ENCODE results near the gene NCOA4. TPM values are rescaled to one million over a fixed set of nuclear protein-coding genes. Genes with fewer than 3 reads are reported as not detected.
"Not testable (repeated sequence)": the region's sequence is repeated elsewhere in the genome, so short reads cannot be mapped to it uniquely, and the experiment has no call there.

The NCOA4 gene
- polyA plus RNA-seq, 1 experiment, result 108 TPM

DNA sequence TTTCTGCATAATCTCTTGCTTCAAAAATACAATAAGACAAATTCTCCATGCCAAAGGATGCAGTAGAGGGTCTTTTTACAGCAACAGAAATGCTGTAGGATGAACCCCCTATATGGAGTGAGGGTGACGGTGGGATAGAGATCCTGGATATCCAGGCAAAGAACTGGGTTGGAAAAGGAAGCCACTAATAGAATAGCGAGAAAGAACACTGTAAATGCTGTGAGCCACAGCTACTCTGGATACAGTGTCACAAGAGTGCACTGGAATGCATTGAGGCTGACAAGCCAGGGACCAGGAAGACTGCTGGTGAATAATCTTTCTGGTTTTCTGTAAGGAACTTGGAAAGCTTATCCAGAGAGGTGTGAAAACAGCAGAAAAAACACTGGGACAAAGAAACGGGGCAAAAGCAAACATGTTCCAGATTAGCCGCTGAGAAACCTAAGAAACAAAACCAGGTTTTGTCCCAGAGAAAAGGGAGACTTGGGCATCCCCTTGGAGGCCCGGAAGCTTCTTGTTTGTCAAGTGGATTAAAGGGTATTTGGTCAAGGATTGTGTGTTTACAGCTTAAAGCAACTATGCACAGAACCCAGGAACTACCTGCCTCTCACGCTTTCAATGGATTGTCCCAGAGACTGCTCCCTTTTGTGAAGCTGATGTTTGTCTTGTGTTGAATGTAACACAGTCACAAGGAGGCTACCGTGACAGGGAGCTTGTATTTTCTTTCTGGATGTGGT, 21.8 kb upstream of the NCOA4 start:
- Histone ChIP-seq H3K27me3 (ENCODE audit: control insufficient read depth, insufficient read depth, low read length) (peaks cover 5% of the 10 kb centered on the region; the same call in 1 of the 2 replicates), H3K36me3 (ENCODE audit: control insufficient read depth, insufficient read depth, low read length) (no peaks in the 10 kb centered on the region), H3K4me3 (ENCODE audit: low read depth, low read length) (no peak overlapping the region)
- CTCF ChIA-PET, result interaction anchor here (1.4 kb wide), 1 partner anchor 28 kb away, joined by 4 read pairs; no protein-coding TSS in a partner anchor
- no peak for DNase-seq (ENCODE audit: low read depth)
- TF ChIP-seq, protein P1, sequence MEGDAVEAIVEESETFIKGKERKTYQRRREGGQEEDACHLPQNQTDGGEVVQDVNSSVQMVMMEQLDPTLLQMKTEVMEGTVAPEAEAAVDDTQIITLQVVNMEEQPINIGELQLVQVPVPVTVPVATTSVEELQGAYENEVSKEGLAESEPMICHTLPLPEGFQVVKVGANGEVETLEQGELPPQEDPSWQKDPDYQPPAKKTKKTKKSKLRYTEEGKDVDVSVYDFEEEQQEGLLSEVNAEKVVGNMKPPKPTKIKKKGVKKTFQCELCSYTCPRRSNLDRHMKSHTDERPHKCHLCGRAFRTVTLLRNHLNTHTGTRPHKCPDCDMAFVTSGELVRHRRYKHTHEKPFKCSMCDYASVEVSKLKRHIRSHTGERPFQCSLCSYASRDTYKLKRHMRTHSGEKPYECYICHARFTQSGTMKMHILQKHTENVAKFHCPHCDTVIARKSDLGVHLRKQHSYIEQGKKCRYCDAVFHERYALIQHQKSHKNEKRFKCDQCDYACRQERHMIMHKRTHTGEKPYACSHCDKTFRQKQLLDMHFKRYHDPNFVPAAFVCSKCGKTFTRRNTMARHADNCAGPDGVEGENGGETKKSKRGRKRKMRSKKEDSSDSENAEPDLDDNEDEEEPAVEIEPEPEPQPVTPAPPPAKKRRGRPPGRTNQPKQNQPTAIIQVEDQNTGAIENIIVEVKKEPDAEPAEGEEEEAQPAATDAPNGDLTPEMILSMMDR (IDR thresholded peaks at IDR 0.05; ENCODE audit: insufficient read depth, low read depth, low read length), result no peak
- POLR2A ChIA-PET, result no interaction called here

DNA sequence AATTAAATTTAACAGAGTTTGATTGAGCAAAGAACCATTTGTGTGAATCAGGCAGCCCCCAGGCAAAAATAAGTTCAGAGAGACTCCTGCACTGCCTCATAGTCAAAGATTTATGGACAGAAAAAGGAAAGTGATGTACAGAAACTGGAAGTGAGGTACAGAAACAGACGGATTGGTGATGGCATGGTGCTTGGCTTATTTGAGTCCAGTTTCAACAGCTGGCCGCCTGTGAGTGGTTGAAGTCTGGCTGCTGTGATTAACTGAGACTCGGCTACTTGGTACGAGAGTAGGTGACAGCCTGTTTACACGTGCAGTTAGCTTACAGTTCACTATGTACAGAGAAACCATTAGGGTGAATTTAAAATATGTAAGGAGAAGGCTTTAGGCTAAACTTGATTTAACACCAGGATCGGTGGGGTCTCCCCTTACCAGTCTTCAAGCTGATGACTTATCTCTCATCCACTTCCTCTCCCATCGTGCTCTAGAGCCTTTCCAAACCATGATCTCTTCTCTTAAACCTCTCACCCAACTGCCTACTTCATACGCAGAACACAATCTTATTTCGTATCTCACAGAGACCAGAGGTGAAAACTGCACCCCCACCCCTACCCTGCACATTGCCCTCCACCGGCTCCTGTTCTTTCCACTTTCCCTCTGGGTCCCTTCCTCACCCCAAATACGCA, 20.7 kb upstream of the NCOA4 start:
- Histone ChIP-seq H3K36me3 (ENCODE audit: control insufficient read depth, insufficient read depth, low read length) (no peaks in the 10 kb centered on the region), H3K4me3 (ENCODE audit: low read depth, low read length) (no peak overlapping the region), H3K27me3 (ENCODE audit: control insufficient read depth, insufficient read depth, low read length) (peaks cover 5% of the 10 kb centered on the region; the same call in 1 of the 2 replicates)
- ChIA-PET CTCF (interaction anchor here (0.7 kb wide), 1 partner anchor 17 kb away, joined by 3 read pairs; no protein-coding TSS in a partner anchor), POLR2A (no interaction called here)
- TF ChIP-seq, protein P1 (IDR thresholded peaks at IDR 0.05; ENCODE audit: insufficient read depth, low read depth, low read length), result no peak
- DNase-seq (ENCODE audit: low read depth), result no peak

DNA sequence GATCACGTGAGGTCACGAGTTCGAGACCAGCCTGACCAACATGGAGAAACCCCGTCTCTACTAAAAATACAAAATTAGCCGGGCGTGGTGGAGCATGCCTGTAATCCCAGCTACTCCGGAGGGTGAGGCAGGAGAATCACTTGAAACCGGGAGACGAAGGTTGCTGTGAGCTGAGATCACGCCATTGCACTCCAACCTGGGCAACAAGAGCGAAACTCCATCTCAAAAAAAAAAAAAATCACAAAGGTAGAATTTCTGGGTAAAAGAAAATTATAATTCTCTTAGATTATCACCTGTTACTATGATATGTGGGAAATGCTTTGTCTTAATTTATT, 19.0 kb upstream of the NCOA4 start:
- POLR2A ChIA-PET; DNase-seq (ENCODE audit: low read depth); CTCF ChIA-PET; H3K4me3 ChIP-seq (ENCODE audit: low read depth, low read length); H3K36me3 ChIP-seq (ENCODE audit: control insufficient read depth, insufficient read depth, low read length); H3K27me3 ChIP-seq (ENCODE audit: control insufficient read depth, insufficient read depth, low read length): not testable (repeated sequence)

DNA sequence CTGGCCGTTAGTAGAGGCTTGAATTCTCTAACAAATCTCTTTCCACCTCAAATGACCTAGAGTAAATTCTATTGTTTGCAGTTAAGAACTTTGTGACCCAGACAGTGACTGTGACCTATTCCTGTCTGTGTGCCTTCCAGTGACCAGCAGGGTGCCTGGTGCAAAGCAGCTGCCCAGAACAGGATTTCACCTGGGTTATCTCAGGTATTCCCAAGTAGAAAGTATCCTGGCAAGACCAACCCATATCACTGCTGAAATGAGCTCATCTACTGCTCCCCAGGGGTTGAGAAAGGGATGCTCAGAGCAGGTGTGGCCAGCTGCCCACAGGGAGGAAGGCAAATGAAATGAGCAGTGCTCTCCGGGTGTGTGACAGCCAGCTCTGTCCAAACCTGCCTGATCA, 17.7 kb upstream of the NCOA4 start:
- H3K4me3 ChIP-seq (ENCODE audit: low read depth, low read length), result no peak overlapping the region
- ChIA-PET CTCF (no interaction called here), POLR2A (no interaction called here)
- DNase-seq (ENCODE audit: low read depth), result no peak
- TF ChIP-seq, protein P1 (IDR thresholded peaks at IDR 0.05; ENCODE audit: insufficient read depth, low read depth, low read length), result no peak
- H3K36me3 ChIP-seq (ENCODE audit: control insufficient read depth, insufficient read depth, low read length), result no peaks in the 10 kb centered on the region
- peaks cover 5% of the 10 kb centered on the region; the same call in 1 of the 2 replicates for H3K27me3 ChIP-seq (ENCODE audit: control insufficient read depth, insufficient read depth, low read length)

DNA sequence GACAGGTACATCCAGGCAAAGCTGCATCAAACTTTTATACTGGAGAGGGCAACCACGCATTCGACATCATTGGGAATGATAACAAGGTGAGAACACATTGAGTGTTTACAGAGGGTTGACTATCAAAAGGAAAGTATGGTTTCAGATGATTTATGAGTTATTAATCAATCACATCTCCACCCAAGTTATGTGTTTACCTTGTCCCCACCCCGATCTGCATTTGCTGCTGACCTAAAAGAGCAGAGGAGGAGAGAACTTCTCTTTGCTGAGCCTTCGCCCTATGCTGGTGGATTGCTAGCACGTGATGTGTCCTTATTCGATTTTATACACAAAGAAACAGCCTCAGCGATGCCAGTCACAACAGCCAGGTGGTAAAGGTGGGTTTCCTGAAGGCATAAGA, 15.8 kb upstream of the NCOA4 start, which contains the start of gene MSMB:
TSS of gene MSMB (minus strand) at position 9 of the 400 bp plus-strand sequence. CDS start 32 bp downstream, outside the sequence.
- Histone ChIP-seq H3K4me3 (ENCODE audit: low read depth, low read length) (no peak within 1 kb of the TSS), H3K27me3 (ENCODE audit: control insufficient read depth, insufficient read depth, low read length) (no peaks in the 10 kb centered on the region), H3K36me3 (ENCODE audit: control insufficient read depth, insufficient read depth, low read length) (no peaks in the 10 kb centered on the region)
- ChIA-PET POLR2A (no interaction called here), CTCF (interaction anchor here (1.1 kb wide), 1 partner anchor 13 kb away, joined by 3 read pairs; no protein-coding TSS in a partner anchor)
- no peak for DNase-seq (ENCODE audit: low read depth)
- TF ChIP-seq, protein P1 (IDR thresholded peaks at IDR 0.05; ENCODE audit: insufficient read depth, low read depth, low read length), result no peak

Data from BJ (cell line).